CD4-positive, alpha-beta T cell treated with Interleukin-4 for 4 hours (primary cell): ENCODE data around the gene GGA2.
A peak's percentile ranks its signal among the peaks of the same experiment; 100 is the strongest.
"Not testable (repeated sequence)": the region's sequence is repeated elsewhere in the genome, so short reads cannot be mapped to it uniquely, and the experiment has no call there.

Source experiments
- DNase-seq: peaks from one replicate; pipeline ENCODE4 v3.0.0-alpha.2; 2020

The GGA2 gene, protein sequence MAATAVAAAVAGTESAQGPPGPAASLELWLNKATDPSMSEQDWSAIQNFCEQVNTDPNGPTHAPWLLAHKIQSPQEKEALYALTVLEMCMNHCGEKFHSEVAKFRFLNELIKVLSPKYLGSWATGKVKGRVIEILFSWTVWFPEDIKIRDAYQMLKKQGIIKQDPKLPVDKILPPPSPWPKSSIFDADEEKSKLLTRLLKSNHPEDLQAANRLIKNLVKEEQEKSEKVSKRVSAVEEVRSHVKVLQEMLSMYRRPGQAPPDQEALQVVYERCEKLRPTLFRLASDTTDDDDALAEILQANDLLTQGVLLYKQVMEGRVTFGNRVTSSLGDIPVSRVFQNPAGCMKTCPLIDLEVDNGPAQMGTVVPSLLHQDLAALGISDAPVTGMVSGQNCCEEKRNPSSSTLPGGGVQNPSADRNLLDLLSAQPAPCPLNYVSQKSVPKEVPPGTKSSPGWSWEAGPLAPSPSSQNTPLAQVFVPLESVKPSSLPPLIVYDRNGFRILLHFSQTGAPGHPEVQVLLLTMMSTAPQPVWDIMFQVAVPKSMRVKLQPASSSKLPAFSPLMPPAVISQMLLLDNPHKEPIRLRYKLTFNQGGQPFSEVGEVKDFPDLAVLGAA

DNA sequence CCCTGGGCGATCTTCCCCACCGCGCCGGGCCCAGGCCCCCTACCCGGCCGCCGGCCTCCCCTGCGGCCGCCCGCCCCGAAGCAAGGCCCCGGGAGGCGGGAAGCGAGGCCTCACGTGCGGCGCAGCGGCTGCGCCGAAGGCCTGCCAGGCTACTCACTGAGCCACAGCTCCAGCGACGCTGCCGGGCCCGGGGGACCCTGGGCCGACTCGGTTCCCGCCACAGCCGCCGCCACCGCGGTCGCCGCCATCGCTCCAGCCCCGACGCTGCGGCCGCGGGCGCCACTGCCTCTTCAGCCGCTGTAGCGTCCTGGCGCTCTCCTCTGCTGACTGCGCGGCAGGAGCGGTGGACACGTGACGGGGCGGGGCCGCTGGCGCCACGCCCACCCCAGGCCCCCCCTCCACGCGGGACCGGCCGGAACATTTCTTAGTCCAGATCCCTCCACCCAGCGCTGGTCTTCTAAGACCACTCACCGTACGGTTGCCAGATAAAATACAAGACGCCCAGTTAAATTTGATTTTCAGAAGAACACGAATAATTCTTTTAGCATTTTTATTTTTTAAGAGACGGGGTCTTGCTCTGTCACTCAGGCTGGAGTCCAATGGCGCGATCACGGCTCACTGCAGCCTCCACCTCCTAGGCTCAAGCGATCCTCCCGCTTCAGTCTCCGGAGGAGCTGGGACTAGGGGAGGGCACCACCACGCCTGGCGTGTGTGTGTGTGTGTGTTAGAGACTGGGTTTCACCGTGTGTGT, at the start of gene GGA2:
Gene GGA2, minus strand, starts transcription at position 331 of the 751 bp plus-strand sequence. Its CDS starts 83 bp downstream, at position 248.
- DNase-seq, result peak; percentile 70

DNA sequence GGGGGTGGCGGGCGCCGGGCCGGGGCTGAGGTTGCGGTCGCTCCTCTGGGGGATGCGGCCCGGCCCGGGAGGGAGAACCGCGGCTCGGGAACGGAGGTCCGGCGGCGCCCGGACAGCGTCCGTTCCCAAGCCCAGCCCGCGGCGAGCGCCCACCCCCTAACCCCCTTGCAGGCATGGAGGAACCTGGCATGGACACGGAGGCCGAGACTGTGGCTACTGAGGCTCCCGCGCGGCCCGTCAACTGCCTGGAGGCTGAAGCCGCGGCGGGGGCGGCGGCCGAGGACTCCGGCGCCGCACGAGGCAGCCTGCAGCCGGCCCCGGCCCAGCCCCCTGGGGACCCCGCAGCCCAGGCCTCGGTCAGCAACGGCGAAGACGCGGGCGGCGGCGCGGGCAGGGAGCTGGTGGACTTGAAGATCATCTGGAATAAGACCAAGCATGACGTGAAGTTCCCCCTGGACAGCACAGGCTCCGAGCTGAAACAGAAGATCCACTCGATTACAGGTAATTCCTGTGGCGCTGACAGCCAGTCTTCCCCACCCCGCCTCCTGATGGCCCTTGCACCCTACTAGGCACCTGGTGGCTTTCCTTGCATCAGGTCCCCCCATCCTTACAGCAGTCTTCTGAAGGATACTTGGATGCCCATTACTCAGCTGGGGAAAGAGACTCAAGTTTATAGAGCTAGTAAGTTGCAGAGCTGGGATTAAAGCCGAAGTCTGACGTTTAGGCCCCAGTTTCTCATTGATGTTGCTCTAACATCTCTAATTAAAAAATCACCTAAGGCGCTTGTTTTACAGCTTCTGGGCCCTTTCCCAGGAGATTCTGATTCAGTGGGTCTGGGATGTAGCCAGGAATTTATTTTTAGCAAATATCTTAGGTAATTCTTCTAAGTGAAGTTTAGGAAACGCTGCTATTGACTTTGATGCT, 47.7 kb upstream of the GGA2 start:
- DNase-seq, result no peak

DNA sequence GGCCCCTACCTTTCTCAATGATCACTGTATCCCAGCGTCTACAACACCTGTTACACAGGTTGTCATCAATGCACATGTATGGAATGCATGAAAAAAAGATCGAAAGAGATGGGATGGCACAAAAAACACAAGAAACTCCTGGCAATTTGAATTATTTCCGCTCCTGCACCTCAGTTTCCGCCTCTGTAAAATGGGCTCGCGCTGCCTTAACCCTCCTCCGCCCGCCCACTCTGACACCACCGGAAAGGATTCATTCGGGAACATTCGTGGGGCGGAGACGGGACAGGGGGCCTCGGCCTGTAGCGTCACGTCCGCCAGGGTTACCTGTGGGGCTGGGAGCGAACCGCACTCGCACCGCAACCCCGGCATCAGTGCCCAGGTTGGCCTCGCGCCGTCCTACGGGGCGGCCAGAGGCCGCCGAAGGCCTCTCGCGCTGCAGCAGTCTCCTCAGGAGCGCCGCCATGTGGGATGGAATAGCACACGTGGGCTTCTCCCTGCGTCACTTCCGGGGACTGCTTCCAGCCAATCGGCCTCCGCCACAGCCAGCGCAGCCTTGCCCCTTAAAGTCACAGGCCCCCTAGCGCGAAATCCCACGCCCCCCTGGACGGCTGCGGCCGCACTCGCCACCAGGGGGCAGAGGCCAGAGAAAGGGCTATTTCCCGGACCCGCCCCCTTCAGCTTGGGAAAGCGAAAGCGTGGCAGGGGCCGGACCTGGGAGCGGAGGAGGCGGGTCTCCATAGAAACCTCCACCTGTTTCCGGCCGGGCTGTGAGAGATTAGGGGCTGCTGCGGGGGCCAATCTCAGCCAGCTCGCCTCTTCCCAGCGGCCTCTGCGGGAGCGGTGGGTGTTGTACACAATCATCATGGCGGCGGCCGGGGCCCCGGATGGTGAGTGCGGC, 46.8 kb upstream of the GGA2 start, which contains the start of the genes EARS2 and UBFD1:
Gene EARS2, minus strand, starts transcription at position 470 of the 898 bp plus-strand sequence. Its CDS starts 7 bp downstream, at position 463.
Gene UBFD1, plus strand, starts transcription at position 847 of the 898 bp plus-strand sequence. Its CDS starts 16 bp downstream, at position 863.
- peak; percentile 96 for DNase-seq

DNA sequence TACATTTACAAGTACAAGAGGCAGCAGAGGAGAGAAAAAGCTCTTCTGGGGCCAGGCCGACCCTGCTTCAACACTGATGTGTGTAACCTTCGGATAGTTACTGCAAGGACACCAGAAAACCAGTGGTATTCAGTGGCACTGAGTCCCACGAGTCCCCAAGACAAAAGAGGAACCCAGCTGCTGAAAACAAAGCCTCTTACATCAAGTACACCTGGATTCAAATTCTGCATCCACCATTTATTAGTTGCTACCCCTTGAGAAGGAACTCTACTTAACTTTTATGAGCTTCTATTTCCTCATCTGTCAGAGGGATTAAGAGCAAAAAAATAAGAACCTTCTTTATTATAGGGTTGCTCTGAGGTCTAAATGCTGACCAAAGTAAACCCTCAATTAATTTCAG, 44.2 kb upstream of the GGA2 start:
- DNase-seq, result no peak

DNA sequence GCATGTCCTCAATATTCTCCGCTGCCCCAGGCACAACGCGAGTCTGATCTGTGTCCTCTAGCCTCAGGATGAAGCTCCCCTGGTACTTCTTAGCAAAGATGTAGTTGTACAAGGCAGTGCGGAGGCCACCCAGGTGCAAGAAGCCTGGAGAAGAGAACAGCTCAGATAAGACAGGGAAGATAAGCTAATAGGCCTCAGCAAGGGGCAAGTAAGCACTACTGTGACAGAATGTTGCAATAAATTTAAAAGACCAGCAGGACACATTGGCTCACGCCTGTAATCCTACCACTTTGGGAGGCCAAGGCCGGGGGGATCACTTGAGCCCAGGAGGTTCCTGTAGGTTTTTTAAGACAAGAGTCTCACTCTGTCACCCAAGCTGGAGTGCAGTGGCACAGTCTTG, 41.9 kb upstream of the GGA2 start:
- DNase-seq, result no peak

DNA sequence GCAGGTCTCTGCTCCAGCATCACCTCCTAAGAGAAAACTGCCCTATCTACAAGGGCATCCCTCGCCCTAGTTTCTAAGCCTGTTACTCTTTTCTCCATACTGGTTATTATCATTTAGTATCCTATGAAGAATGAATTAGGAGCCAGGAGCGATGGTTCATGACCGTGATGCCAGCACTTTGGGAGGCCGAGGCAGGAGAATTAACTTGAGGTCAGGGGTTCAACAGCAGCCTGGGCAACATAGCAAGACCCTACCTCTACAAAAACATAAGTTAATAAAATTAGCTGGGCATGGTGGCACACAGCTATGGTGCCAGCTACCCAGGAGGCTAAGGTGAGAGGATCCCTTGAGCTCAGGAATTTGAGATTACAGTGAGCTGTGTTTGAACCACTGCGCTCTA, 39.6 kb upstream of the GGA2 start:
- no peak for DNase-seq

DNA sequence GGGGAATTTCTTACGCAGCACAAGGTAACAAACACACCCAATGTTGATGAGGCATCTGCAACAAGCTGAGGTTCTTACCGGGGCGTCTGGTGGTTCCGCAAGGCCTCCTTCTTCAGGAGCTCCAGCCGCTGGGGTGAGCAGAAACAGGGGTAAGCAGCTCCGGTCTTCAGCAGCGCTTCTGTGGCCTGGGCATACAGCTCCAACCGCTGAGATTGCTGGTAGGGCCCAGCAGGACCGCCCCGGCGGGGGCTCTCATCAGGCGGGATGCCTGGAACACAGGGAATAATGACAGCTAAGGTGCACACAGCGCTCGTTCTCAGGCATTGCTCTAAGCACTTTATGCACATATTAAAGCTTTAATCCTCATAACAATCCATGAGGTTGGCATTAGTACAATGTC, 34.1 kb upstream of the GGA2 start:
- no peak for DNase-seq

DNA sequence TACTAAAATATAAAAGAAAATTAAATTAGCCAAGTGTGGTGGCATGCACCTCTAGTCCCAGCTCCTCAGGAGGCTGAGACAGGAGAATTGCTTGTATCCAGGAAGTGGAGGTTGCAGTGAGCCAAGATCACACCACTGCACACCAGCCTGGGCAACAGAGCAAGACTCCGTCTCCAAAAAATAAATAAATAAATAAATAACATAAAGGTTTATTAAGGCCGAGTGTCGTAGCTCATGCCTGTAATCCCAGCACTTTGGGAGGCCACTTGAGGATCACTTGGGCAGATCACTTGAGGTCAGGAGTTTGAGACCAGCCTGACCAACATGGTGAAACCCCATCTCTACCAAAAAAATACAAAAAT, 30.5 kb upstream of the GGA2 start:
- DNase-seq, result not testable (repeated sequence)

DNA sequence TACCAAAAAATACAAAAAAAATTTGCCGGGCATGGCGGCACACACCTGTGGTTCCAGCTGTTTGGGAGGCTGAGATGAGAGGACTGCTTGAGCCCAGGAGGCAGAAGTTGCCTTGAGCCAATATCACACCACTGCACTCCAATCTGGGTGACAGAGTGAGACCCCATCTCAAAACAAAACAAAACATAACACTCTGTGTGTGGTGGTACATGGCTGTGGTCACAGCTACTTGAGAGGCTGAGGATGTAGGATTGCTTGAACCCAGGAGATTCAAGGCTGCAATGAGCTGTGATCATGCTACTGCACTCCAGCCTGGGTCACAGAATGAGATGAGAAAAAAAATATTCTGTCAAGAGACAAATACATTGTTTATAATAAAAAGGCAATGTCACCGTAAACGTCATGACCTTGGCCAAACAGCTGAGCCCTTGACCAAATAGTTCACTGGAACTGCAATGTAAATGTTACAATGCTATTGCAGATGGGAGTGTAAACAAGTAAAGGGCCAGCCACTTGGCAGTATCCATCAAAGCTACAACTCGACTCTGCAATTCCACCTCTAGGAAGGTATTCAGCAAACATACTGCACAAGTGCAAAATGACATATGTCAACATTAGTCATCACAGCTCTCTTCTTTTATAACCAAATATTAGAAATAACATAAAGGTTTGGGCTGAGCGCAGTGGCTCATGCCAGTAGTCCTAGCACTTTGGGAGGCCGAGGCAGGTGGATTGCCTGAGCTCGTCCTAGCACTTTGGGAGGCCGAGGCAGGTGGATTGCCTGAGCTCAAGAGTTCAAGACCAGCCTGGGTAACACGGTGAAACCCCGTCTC, 29.9 kb upstream of the GGA2 start:
- DNase-seq, result no peak

DNA sequence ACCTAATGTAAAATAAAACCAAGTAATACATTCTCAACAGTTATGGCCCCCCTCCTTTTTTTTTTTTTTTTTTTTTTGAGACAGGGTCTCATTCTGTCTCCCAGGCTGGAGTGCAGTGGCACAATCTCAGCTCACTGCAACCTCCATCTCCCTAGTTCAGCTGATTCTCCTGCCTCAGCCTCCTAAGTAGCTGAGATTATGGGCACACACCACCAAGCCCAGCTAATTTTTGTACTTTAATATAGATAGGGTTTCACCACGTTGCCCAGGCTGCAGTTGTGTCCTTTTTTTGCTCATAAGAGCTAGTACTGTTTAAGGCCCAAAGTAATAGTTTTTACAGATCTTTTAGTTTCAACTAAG, 28.6 kb upstream of the GGA2 start:
- no peak for DNase-seq

DNA sequence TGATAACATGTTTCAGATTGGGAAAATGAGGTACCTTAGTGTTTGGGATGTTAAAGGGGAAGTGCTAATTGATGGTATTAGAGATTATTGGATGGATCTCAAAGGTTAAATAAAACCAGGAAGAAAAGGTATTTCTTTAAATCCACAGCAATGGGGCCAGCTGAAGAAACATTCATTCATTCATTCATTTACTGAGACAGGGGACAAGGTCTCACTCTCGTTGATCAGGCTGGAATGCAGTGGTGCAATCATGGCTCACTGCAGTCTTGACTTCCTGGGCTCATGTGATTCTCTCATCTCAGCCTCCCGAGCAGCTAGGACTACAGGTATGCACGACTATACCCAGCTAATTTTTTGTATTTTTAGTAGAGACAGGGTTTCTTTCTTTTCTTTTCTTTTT, 27.1 kb upstream of the GGA2 start:
- no peak for DNase-seq

DNA sequence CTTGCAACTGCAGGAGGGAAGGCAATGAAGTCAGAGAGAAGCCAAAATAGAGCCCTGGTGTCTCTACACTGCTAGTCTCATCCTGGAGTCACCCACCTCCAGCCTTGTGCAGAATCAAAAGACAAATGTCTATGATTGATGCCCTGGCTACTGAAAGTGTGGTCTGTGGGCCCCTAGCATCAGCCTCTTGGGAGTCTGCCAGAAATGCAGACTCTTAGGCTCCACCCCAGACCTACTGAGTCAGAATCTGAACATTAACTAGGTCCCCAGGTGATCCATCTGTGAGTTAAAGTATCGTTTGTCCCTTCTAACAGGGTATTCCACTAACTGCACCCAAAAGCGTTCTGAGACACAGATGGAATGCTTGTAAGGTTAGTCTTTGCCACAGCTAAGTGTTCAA, 25.6 kb upstream of the GGA2 start:
- no peak for DNase-seq

DNA sequence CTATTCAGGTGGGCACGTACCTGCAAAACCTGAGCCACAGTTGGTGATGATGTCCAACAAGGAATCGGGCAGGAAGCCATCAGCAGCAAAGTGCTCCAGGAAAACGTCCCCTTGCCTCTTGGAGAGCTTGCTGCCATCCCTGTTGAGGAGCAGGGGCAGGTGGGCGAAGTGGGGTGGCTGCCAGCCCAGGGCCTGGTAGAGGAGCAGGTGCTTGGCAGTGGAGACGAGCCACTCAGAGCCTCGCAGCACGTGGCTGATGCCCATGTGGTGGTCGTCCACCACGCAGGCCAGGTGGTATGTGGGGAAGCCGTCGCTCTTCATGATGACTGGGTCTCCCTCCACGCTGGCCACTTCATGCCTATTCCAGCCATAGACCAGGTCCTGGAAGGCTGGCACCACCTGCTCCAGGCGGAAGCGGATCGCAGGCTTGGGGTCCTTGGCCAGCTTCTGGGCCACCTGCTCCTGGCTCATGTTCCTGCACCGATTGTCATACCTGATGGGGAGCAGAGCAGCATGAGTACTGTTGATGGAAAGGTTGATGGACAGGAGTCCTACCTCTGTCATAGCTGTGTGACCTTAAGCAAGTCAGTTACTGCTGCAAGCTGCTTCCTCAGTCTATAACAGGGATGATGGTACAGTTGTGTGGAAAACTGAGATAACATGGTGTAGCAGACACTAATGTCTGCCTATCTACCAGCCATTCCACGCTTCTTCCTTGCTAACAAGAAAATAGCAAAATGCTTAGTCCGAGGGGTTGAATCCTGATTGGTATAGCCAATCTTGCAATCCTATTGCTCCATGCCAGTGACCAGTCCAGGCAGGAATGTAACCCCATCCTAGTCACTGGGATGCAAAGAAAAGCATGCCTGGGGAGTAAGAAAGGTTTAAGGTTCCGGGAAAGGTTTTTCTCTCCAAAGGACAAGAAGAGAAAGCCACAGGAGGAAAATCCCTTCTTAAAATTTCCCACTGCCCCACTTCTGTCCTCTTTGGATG, 24.9 kb upstream of the GGA2 start:
- DNase-seq, result no peak

DNA sequence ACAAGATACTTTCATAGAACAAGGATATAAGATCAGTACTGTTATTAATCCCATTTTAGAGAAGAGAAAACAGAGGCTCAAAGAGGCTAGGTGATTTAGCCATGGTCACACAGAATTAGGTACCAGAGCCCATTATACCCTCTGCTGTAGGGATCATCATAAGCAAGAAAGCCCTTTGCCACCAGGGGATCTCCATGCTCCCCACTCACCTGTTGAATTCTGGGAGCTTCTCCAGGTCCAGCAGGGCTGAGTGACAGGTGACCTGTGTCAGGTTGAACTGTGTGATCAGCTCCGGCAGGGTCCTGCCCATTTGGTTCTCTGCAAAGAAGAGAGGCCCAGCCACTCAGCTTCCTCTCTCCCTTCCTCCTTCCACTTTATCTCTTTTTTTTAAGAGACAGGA, 22.2 kb upstream of the GGA2 start:
- no peak for DNase-seq

DNA sequence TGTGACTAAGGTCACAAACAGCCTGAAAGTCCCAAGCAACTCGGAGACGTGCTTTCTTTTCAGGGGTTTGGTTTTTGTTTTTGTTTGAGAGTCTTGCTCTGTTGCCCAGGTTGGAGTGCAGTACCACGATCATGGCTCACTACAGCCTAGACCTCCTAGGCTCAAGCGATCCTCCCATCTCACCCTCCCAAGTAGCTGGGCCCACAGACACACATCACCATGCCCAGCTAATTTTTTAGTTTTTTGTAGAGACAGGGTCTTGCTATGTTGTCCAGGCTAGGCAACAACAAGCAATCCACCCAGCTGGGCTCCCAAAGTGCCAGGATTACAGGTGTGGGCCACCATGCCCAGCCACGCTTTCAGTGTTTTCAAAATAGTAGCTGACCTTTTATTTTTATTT, 19.8 kb upstream of the GGA2 start:
- DNase-seq, result no peak

DNA sequence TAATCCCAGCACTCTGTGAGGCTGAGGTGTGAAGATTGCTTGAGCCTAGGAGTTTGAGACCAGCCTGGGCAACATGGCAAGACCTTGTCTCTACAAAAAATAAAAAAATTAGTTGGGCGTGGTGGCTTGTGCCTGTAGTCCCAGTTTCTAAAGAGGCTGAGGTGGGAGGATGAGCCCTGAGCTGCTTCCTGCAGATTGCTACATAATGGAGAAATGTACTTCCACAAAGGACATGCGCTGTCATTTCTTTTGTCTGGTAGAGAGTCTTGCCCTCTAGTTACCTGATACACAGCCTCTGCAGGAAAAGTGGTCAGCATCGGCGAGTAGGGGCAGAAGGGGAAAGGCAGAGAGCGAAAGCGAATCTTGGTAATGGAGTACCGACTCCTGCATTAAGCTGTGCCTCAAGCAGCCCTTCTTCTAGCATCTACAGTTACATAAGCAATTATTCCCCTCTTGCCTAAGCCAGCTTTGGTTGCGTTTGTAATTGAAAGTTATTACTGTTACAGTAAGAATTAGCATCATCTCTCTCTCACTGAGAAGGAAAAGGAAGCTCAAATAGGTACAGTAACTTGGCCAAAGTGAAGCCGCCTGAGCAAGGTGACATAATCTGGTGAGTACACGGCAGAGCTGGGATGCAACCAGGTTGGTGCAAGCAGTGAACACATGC, 18.5 kb upstream of the GGA2 start:
- DNase-seq, result no peak

DNA sequence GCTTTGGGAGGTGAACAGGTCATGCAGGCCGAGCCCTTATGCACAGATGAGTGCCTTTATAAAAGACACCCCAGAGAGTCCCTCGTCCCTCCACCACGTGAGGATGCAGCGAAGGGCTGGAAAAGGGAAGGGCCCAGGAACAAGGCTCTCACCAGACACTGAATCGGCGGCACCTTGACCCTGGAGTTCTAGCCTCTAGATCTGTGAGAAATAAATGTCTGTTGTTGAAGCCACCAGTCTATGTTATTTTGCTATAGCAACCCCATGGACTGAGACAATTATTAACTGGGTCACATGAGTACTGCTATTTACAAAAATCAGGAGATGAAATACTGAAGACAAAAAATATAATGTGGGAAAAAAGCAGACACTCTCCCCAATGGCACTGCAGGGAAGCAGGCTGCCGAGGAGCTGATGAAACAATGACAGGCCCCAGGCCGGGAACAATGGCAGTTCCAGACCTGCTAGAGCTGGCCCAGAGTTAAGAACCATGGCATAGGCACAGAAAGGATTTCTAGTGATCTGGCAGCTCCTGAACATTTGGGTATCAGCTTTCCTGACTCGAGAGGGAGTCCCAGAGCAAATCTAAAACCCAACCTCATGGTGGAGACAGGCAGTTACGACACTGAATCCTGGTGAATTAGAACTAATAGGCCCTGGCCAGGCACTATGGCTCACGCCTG, 17.8 kb upstream of the GGA2 start:
- no peak for DNase-seq

DNA sequence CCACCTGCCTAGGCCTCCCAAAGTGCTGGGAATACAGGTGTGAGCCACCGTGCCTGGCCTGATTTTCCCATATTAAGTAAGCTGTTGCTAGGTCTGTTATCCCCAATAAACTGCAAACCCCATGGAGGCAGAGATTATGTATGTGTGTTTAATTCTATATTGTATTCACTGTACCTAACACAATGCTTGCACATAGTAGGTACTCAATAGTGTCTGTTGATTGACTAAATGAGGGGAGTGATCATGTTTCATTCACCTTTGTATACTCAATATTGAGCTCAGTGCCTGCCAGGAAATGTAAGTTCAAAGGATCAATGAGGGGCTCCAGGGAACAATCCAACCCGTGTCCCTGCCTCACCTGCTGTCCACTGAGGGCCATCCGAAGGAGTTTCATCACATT, 14.6 kb upstream of the GGA2 start:
- no peak for DNase-seq
